GM12878 (cell line): ENCODE data around the gene LMAN1L. TPM values are rescaled to one million over a fixed set of nuclear protein-coding genes. Genes with fewer than 3 reads are reported as not detected.

Experiments used
- BMI1 ChIP-seq: fragments of 450-650 bp; IDR thresholded peaks from 2 replicates; pipeline ENCODE4 v1.6.1; 2016; ENCODE audit warnings: mild to moderate bottlenecking, moderate library complexity, borderline replicate concordance
- CHD1 ChIP-seq: IDR thresholded peaks from 2 replicates; pipeline ENCODE4 v1.6.1; 2012; ENCODE audit warnings: low read depth, low read length, improper control_type of control experiment
- FOXM1 ChIP-seq: IDR thresholded peaks from 2 replicates; pipeline ENCODE4 v1.6.1; 2012; ENCODE audit warnings: low read depth, mild to moderate bottlenecking, inconsistent platforms, low read length, moderate library complexity
- HDAC2 ChIP-seq: fragments of 200-600 bp; sonication (generic); IDR thresholded peaks from 2 replicates; pipeline ENCODE4 v1.6.1; 2017
- HDAC6 ChIP-seq: fragments of 200-600 bp; sonication (generic); IDR thresholded peaks from one replicate; pipeline ENCODE4 v1.8.0; 2017; ENCODE audit warnings: antibody characterized with exemption; ENCODE audit not compliant: unreplicated experiment
- JUNB ChIP-seq: IDR thresholded peaks from 2 replicates; pipeline ENCODE4 v1.6.1; 2016; ENCODE audit warnings: antibody characterized with exemption, mild to moderate bottlenecking
- MEF2A ChIP-seq: IDR thresholded peaks from 2 replicates; pipeline ENCODE4 v1.6.1; 2011; ENCODE audit warnings: low read depth, mild to moderate bottlenecking, low read length, moderate library complexity; ENCODE audit not compliant: insufficient read depth
- MYC ChIP-seq: IDR thresholded peaks from 2 replicates; pipeline ENCODE4 v1.6.1; 2011; ENCODE audit warnings: mild to moderate bottlenecking, low read length, moderate library complexity, inconsistent platforms; ENCODE audit not compliant: insufficient read depth, insufficient replicate concordance, insufficient read length, severe bottlenecking
- PAX5 ChIP-seq: IDR thresholded peaks from 2 replicates; pipeline ENCODE4 v1.6.1; 2011; ENCODE audit warnings: low read depth, low read length, borderline replicate concordance
- RELA ChIP-seq: fragments of 450-650 bp; IDR thresholded peaks from 2 replicates; pipeline ENCODE4 v1.8.0; 2014; ENCODE audit warnings: borderline replicate concordance; ENCODE audit not compliant: partially characterized antibody
- RFX5 ChIP-seq: IDR thresholded peaks from 2 replicates; pipeline ENCODE4 v1.6.1; 2011; ENCODE audit warnings: low read depth, low read length, improper control_type of control experiment
- SIN3A ChIP-seq: IDR thresholded peaks from 2 replicates; pipeline ENCODE4 v1.6.1; 2012; ENCODE audit warnings: low read depth, low read length, improper control_type of control experiment
- SIX5 ChIP-seq: IDR thresholded peaks from 2 replicates; pipeline ENCODE4 v1.6.1; 2011; ENCODE audit warnings: mild to moderate bottlenecking, low read depth, low read length, moderate library complexity; ENCODE audit not compliant: severe bottlenecking
- SMAD1 ChIP-seq: fragments of 450-650 bp; IDR thresholded peaks from 2 replicates; pipeline ENCODE4 v1.6.1; 2018; ENCODE audit warnings: mild to moderate bottlenecking, low read depth; ENCODE audit not compliant: partially characterized antibody
- SMC3 ChIP-seq: IDR thresholded peaks from 2 replicates; pipeline ENCODE4 v1.6.1; 2011; ENCODE audit warnings: low read length, improper control_type of control experiment, borderline replicate concordance
- SREBF2 ChIP-seq: IDR thresholded peaks from 2 replicates; pipeline ENCODE4 v1.6.1; 2012; ENCODE audit warnings: mild to moderate bottlenecking, low read length
- SRF ChIP-seq, 2 experiments: IDR thresholded peaks; 2 replicates each; pipeline ENCODE4 v1.6.1; 2011; ENCODE audit warnings: low read depth in 2 of 2, low read length in 2 of 2, mild to moderate bottlenecking in 1 of 2, moderate library complexity in 1 of 2
- SUZ12 ChIP-seq: fragments of 200-600 bp; sonication (generic); IDR thresholded peaks from one replicate; pipeline ENCODE4 v1.6.1; 2018; ENCODE audit warnings: antibody characterized with exemption, mild to moderate bottlenecking; ENCODE audit not compliant: unreplicated experiment
- TARDBP ChIP-seq: IDR thresholded peaks from 2 replicates; pipeline ENCODE4 v1.6.1; 2016; ENCODE audit warnings: borderline replicate concordance
- ZNF217 ChIP-seq: fragments of 450-650 bp; IDR thresholded peaks from 2 replicates; pipeline ENCODE4 v1.6.1; 2017; ENCODE audit warnings: antibody characterized with exemption, mild to moderate bottlenecking
- polyA plus RNA-seq, 11 experiments: library from polyadenylated mRNA; depleted of rRNA in 4 of 11; unstranded in 6 of 11; stranded (reverse) in 5 of 11; fragments of >200 nt; fragmentation: Nextera tagmentation in 4 of 11; fragmentation: Illumina TruSeq in 1 of 11; extraction: Ambion mirVana in 4 of 11; extraction: Trizol in 1 of 11; gene quantifications; 1 replicate in 1 of 11; 2 replicates in 10 of 11; pipeline versions ENCODE4 v1.2.1 to v1.2.3, GENCODE V29; 2011 to 2016; ENCODE audit warnings: inconsistent platforms in 2 of 11, missing spikeins in 2 of 11, low read depth in 1 of 11
- total RNA-seq, 4 experiments: library from RNA; depleted of rRNA in 3 of 4; stranded (reverse); fragments of >200 nt in 3 of 4; fragmentation: Illumina TruSeq in 1 of 4; extraction: Trizol in 1 of 4; gene quantifications; 2 replicates each; pipeline versions ENCODE4 v1.2.1 to v1.2.3, GENCODE V29; 2013 to 2021
- TF ChIP-seq, protein P1 (sequence below): IDR thresholded peaks from 2 replicates; pipeline ENCODE4 v1.6.1; 2012; ENCODE audit warnings: low read depth, low read length, improper control_type of control experiment
- TF ChIP-seq, protein P2 (sequence below): IDR thresholded peaks from 2 replicates; pipeline ENCODE4 v1.6.1; 2012; ENCODE audit warnings: improper control_type of control experiment, low read depth, low read length; ENCODE audit not compliant: insufficient replicate concordance
- TF ChIP-seq, protein P3 (sequence below): fragments of 450-650 bp; formaldehyde crosslinking; IDR thresholded peaks from 2 replicates; pipeline ENCODE4 v1.4.0; 2020; ENCODE audit warnings: mild to moderate bottlenecking, moderate library complexity

The LMAN1L gene
- total and polyA plus RNA-seq, 10 of the 15 experiments (the other 5 are each of a cell fraction or from before 2014, with no cell fraction given), result not detected

DNA sequence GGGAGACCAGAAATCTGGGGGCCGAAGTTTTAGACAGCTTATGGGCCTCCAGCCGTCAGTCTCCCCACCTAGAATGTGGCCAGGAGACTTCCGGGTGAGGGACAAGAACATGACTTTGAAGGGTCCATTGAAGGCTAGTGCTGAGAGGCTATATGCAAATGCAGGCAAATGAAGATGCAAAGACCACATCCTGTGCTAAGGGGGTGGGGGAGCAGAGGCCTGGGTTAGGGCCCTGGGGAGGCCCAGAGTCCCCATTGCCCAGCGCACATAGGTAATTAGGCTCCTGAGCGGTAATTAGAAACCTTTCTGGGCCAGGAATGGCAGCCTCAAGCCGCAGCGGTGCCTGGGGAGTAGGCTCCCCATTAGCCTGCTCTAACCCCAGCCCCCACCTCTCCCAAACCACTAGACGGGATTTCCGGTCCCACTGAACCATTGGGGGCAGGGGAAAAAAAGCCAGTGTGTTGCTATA, 23.9 kb upstream of the LMAN1L start (continued):
- TF ChIP-seq, protein P1, sequence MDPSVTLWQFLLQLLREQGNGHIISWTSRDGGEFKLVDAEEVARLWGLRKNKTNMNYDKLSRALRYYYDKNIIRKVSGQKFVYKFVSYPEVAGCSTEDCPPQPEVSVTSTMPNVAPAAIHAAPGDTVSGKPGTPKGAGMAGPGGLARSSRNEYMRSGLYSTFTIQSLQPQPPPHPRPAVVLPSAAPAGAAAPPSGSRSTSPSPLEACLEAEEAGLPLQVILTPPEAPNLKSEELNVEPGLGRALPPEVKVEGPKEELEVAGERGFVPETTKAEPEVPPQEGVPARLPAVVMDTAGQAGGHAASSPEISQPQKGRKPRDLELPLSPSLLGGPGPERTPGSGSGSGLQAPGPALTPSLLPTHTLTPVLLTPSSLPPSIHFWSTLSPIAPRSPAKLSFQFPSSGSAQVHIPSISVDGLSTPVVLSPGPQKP, result peak; percentile 32; the same call in 1 of the 2 replicates
- TF ChIP-seq RELA (no peak), BMI1 (peak; percentile 64), ZNF217 (peak; percentile 58), HDAC2 (no peak), FOXM1 (no peak), CHD1 (no peak), SIX5 (no peak), SMC3 (peak; percentile 18; the same call in 1 of the 2 replicates), HDAC6 (peak; percentile 45), MEF2A (no peak; the same call in 1 of the 2 replicates), PAX5 (peak; percentile 84), SUZ12 (no peak), RFX5 (no peak; the same call in 1 of the 2 replicates), MYC (no peak), SIN3A (no peak), SMAD1 (peak; percentile 86), JUNB (no peak), TARDBP (peak; percentile 17; the same call in 1 of the 2 replicates), SREBF2 (no peak), SRF (IDR thresholded peaks at IDR 0.05; ENCODE audit: low read depth in 2 of 2, low read length in 2 of 2) (no peak)
- TF ChIP-seq, protein P2, sequence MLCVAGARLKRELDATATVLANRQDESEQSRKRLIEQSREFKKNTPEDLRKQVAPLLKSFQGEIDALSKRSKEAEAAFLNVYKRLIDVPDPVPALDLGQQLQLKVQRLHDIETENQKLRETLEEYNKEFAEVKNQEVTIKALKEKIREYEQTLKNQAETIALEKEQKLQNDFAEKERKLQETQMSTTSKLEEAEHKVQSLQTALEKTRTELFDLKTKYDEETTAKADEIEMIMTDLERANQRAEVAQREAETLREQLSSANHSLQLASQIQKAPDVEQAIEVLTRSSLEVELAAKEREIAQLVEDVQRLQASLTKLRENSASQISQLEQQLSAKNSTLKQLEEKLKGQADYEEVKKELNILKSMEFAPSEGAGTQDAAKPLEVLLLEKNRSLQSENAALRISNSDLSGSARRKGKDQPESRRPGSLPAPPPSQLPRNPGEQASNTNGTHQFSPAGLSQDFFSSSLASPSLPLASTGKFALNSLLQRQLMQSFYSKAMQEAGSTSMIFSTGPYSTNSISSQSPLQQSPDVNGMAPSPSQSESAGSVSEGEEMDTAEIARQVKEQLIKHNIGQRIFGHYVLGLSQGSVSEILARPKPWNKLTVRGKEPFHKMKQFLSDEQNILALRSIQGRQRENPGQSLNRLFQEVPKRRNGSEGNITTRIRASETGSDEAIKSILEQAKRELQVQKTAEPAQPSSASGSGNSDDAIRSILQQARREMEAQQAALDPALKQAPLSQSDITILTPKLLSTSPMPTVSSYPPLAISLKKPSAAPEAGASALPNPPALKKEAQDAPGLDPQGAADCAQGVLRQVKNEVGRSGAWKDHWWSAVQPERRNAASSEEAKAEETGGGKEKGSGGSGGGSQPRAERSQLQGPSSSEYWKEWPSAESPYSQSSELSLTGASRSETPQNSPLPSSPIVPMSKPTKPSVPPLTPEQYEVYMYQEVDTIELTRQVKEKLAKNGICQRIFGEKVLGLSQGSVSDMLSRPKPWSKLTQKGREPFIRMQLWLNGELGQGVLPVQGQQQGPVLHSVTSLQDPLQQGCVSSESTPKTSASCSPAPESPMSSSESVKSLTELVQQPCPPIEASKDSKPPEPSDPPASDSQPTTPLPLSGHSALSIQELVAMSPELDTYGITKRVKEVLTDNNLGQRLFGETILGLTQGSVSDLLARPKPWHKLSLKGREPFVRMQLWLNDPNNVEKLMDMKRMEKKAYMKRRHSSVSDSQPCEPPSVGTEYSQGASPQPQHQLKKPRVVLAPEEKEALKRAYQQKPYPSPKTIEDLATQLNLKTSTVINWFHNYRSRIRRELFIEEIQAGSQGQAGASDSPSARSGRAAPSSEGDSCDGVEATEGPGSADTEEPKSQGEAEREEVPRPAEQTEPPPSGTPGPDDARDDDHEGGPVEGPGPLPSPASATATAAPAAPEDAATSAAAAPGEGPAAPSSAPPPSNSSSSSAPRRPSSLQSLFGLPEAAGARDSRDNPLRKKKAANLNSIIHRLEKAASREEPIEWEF, result peak; percentile 36
- TF ChIP-seq, protein P3, sequence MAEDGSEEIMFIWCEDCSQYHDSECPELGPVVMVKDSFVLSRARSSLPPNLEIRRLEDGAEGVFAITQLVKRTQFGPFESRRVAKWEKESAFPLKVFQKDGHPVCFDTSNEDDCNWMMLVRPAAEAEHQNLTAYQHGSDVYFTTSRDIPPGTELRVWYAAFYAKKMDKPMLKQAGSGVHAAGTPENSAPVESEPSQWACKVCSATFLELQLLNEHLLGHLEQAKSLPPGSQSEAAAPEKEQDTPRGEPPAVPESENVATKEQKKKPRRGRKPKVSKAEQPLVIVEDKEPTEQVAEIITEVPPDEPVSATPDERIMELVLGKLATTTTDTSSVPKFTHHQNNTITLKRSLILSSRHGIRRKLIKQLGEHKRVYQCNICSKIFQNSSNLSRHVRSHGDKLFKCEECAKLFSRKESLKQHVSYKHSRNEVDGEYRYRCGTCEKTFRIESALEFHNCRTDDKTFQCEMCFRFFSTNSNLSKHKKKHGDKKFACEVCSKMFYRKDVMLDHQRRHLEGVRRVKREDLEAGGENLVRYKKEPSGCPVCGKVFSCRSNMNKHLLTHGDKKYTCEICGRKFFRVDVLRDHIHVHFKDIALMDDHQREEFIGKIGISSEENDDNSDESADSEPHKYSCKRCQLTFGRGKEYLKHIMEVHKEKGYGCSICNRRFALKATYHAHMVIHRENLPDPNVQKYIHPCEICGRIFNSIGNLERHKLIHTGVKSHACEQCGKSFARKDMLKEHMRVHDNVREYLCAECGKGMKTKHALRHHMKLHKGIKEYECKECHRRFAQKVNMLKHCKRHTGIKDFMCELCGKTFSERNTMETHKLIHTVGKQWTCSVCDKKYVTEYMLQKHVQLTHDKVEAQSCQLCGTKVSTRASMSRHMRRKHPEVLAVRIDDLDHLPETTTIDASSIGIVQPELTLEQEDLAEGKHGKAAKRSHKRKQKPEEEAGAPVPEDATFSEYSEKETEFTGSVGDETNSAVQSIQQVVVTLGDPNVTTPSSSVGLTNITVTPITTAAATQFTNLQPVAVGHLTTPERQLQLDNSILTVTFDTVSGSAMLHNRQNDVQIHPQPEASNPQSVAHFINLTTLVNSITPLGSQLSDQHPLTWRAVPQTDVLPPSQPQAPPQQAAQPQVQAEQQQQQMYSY (CRISPR knock-in tag), result no peak
